Measurements from ENCODE around the gene ARIH2. TPM values are rescaled to one million over a fixed set of nuclear protein-coding genes. Genes with fewer than 3 reads are reported as not detected.

Gene ARIH2
- total RNA-seq, 1 experiment from 2014 or later, result 77.0 TPM

GRCh38 chr3:49025005-49025792, 106.6 kb downstream of the ARIH2 start:
- DNase-seq (ENCODE audit: low read depth, low spot score) (no peak), ATAC-seq (no peak)
- TF ChIP-seq CTCF (IDR thresholded peaks at IDR 0.05), result no peak
- no peak for TF ChIP-seq TCF7L2 (IDR thresholded peaks at IDR 0.05; ENCODE audit: low read depth, low read length)
- TF ChIP-seq SIN3A (IDR thresholded peaks at IDR 0.05; ENCODE audit: borderline replicate concordance, insufficient read depth, low read depth, low read length), result no peak
- TF ChIP-seq POLR2AphosphoS5 (IDR thresholded peaks at IDR 0.05; ENCODE audit: low read depth, low read length), result no peak; the same call in 1 of the 2 replicates
- TF ChIP-seq REST (IDR thresholded peaks at IDR 0.05; ENCODE audit: insufficient read depth in 1 of 2, low read depth in 2 of 2, low read length in 1 of 2), result no peak
- BruUV-seq (replicated peaks), result no TSS peak
- no peaks in the 10 kb centered on the region for H3K9me3 ChIP-seq (ENCODE audit: control insufficient read depth, insufficient read depth, low read depth, low read length)
- H3K27me3 ChIP-seq (ENCODE audit: control insufficient read depth, insufficient read depth, low read length), result no peaks in the 10 kb centered on the region
- peaks cover 34% of the 10 kb centered on the region for H3K4me1 ChIP-seq (ENCODE audit: control insufficient read depth, insufficient read depth, low read length)
- in situ Hi-C loops (cut with HindIII; ENCODE audit: low pct_unique_long_range_greater_than_20kb, low sequenced_read_pairs), result no loop called here
- intact Hi-C loops (cut with micrococcal nuclease; ENCODE audit: unreplicated experiment), result no loop called here
- H3K27ac ChIP-seq (ENCODE audit: low read length), result no peak overlapping the region
- ChIA-PET POLR2A (interaction anchor here (0.5 kb wide), 1 partner anchor 11 kb away, joined by 7 read pairs; no protein-coding TSS in a partner anchor), CTCF (no interaction called here)
- H3K4me3 ChIP-seq (ENCODE audit: low read depth in 2 of 2, low read length in 2 of 2), result no peak overlapping the region
- peaks cover 12% of the 10 kb centered on the region for H3K36me3 ChIP-seq (ENCODE audit: control insufficient read depth, insufficient read depth, low read length)

GRCh38 chr3:49025793-49026520, 107.3 kb downstream of the ARIH2 start:
- Histone ChIP-seq H3K27ac (ENCODE audit: low read length) (no peak overlapping the region), H3K27me3 (ENCODE audit: control insufficient read depth, insufficient read depth, low read length) (no peaks in the 10 kb centered on the region), H3K36me3 (ENCODE audit: control insufficient read depth, insufficient read depth, low read length) (peaks cover 9% of the 10 kb centered on the region), H3K4me3 (ENCODE audit: low read depth in 2 of 2, low read length in 2 of 2) (no peak overlapping the region), H3K4me1 (ENCODE audit: control insufficient read depth, insufficient read depth, low read length) (peaks cover 34% of the 10 kb centered on the region), H3K9me3 (ENCODE audit: control insufficient read depth, insufficient read depth, low read depth, low read length) (no peaks in the 10 kb centered on the region)
- no peak for ATAC-seq
- in situ Hi-C loops (cut with HindIII; ENCODE audit: low pct_unique_long_range_greater_than_20kb, low sequenced_read_pairs) (no loop called here), intact Hi-C loops (cut with micrococcal nuclease; ENCODE audit: unreplicated experiment) (no loop called here)
- ChIA-PET CTCF (interaction anchor here (0.6 kb wide), 1 partner anchor 484 kb away, joined by 5 read pairs; no protein-coding TSS in a partner anchor), POLR2A (interaction anchor here (0.5 to 0.6 kb wide), 2 partner anchors 12 to 71 kb away, joined by 7 to 13 read pairs; no protein-coding TSS in a partner anchor)
- no peak for DNase-seq (ENCODE audit: low read depth, low spot score)
- no peak for TF ChIP-seq SIN3A (IDR thresholded peaks at IDR 0.05; ENCODE audit: borderline replicate concordance, insufficient read depth, low read depth, low read length)
- TF ChIP-seq POLR2AphosphoS5 (IDR thresholded peaks at IDR 0.05; ENCODE audit: low read depth, low read length), result peak; percentile 60
- BruUV-seq (replicated peaks), result no TSS peak
